SK-N-SH treated with all-trans-retinoic acid at 6 μM for 48 hours (cell line): ENCODE results near the gene MCM10.

ENCODE experiments used
- ATAC-seq: fragments of 200-7000 bp; cut with Tn5 transposase; 3 replicates; pipeline ENCODE4 v1.9.1; 2020; ENCODE audit warnings: mild to moderate bottlenecking, moderate library complexity
- ARNTL ChIP-seq: fragments of 450-650 bp; formaldehyde crosslinking; IDR thresholded peaks from 2 replicates; pipeline ENCODE4 v1.5.0; 2020; ENCODE audit warnings: low read depth, mild to moderate bottlenecking, moderate library complexity, borderline replicate concordance
- BACH2 ChIP-seq: fragments of 250-450 bp; sonication (Bioruptor Pico); IDR thresholded peaks from 2 replicates; pipeline ENCODE4 v1.9.0; 2021; ENCODE audit warnings: mild to moderate bottlenecking, borderline replicate concordance
- CREB5 ChIP-seq: fragments of 250-450 bp; sonication (Bioruptor Pico); IDR thresholded peaks from 2 replicates; pipeline ENCODE4 v1.5.1; 2020; ENCODE audit warnings: low read depth, mild to moderate bottlenecking, moderate library complexity
- CSDC2 ChIP-seq: fragments of 250-450 bp; sonication (Bioruptor Pico); IDR thresholded peaks from 2 replicates; pipeline ENCODE4 v1.5.0; 2020; ENCODE audit warnings: mild to moderate bottlenecking, moderate library complexity
- CSRNP3 ChIP-seq: fragments of 250-450 bp; sonication (Bioruptor Pico); IDR thresholded peaks from 2 replicates; pipeline ENCODE4 v1.5.1; 2021; ENCODE audit warnings: mild to moderate bottlenecking, moderate library complexity
- ESRRG ChIP-seq: fragments of 250-450 bp; sonication (Bioruptor Pico); IDR thresholded peaks from 2 replicates; pipeline ENCODE4 v1.6.1; 2021; ENCODE audit warnings: mild to moderate bottlenecking
- GLIS3 ChIP-seq: fragments of 250-450 bp; sonication (Bioruptor Pico); IDR thresholded peaks from 2 replicates; pipeline ENCODE4 v1.5.0; 2020; ENCODE audit warnings: mild to moderate bottlenecking, moderate library complexity
- ISL1 ChIP-seq: fragments of 250-450 bp; sonication (Bioruptor Pico); IDR thresholded peaks from 2 replicates; pipeline ENCODE4 v2.1.2; 2022; ENCODE audit warnings: mild to moderate bottlenecking, moderate library complexity
- OSR1 ChIP-seq: fragments of 250-450 bp; sonication (Bioruptor Pico); IDR thresholded peaks from 2 replicates; pipeline ENCODE4 v1.8.0; 2022; ENCODE audit warnings: moderate library complexity, mild to moderate bottlenecking, inconsistent platforms
- POU6F1 ChIP-seq: fragments of 250-450 bp; sonication (Bioruptor Pico); IDR thresholded peaks from 2 replicates; pipeline ENCODE4 v1.8.0; 2021; ENCODE audit warnings: low read depth, mild to moderate bottlenecking, moderate library complexity, borderline replicate concordance
- PPARA ChIP-seq: fragments of 250-450 bp; sonication (Bioruptor Pico); IDR thresholded peaks from 2 replicates; pipeline ENCODE4 v1.5.0; 2020; ENCODE audit warnings: mild to moderate bottlenecking, borderline replicate concordance
- SNAI2 ChIP-seq: fragments of 250-450 bp; sonication (Bioruptor Pico); IDR thresholded peaks from 2 replicates; pipeline ENCODE4 v1.5.0; 2020; ENCODE audit warnings: mild to moderate bottlenecking, moderate library complexity
- TCF4 ChIP-seq: fragments of 250-450 bp; sonication (Bioruptor Pico); IDR thresholded peaks from 2 replicates; pipeline ENCODE4 v1.8.0; 2021; ENCODE audit warnings: mild to moderate bottlenecking, moderate library complexity, borderline replicate concordance
- TOX ChIP-seq: fragments of 250-450 bp; sonication (Bioruptor Pico); IDR thresholded peaks from 2 replicates; pipeline ENCODE4 v1.8.0; 2021; ENCODE audit warnings: mild to moderate bottlenecking, moderate library complexity, borderline replicate concordance
- TSHZ2 ChIP-seq: fragments of 250-450 bp; sonication (Bioruptor Pico); IDR thresholded peaks from 2 replicates; pipeline ENCODE4 v1.5.0; 2020; ENCODE audit warnings: mild to moderate bottlenecking, moderate library complexity
- ZC3H10 ChIP-seq: fragments of 250-450 bp; sonication (Bioruptor Pico); IDR thresholded peaks from 2 replicates; pipeline ENCODE4 v1.5.1; 2021; ENCODE audit warnings: mild to moderate bottlenecking, moderate library complexity
- ZFP3 ChIP-seq: fragments of 250-450 bp; sonication (Bioruptor Pico); IDR thresholded peaks from 2 replicates; pipeline ENCODE4 v1.5.0; 2020; ENCODE audit warnings: mild to moderate bottlenecking, moderate library complexity
- ZFP30 ChIP-seq: fragments of 450-650 bp; formaldehyde crosslinking; IDR thresholded peaks from 2 replicates; pipeline ENCODE4 v1.5.0; 2022; ENCODE audit warnings: mild to moderate bottlenecking, moderate library complexity
- ZNF565 ChIP-seq: fragments of 450-650 bp; formaldehyde crosslinking; conservative IDR thresholded peaks from 2 replicates; pipeline ENCODE4 v1.5.0; 2020; ENCODE audit warnings: low read depth, mild to moderate bottlenecking, moderate library complexity

Gene MCM10

GRCh38 chr10:13213163-13213562 lies 51.8 kb downstream of the MCM10 start:
- no peak for ATAC-seq
- TF ChIP-seq CSDC2 (no peak), CSRNP3 (CRISPR knock-in tag) (no peak), POU6F1 (no peak), ZFP3 (CRISPR knock-in tag) (no peak), OSR1 (CRISPR knock-in tag) (no peak), ZFP30 (CRISPR knock-in tag) (no peak), ISL1 (CRISPR knock-in tag) (no peak), ZNF565 (CRISPR knock-in tag) (no peak)

GRCh38 chr10:13218878-13219277 lies 57.5 kb downstream of the MCM10 start:
- no peak for ATAC-seq
- TF ChIP-seq BACH2 (CRISPR knock-in tag) (no peak), ZFP3 (CRISPR knock-in tag) (no peak), ARNTL (CRISPR knock-in tag) (no peak), TSHZ2 (CRISPR knock-in tag) (no peak), PPARA (CRISPR knock-in tag) (no peak), TOX (CRISPR knock-in tag) (no peak), POU6F1 (no peak), CSRNP3 (CRISPR knock-in tag) (no peak), CREB5 (CRISPR knock-in tag) (no peak), ZFP30 (CRISPR knock-in tag) (no peak), ZC3H10 (no peak), ESRRG (CRISPR knock-in tag) (no peak), TCF4 (CRISPR knock-in tag) (no peak), SNAI2 (CRISPR knock-in tag) (no peak), ZNF565 (CRISPR knock-in tag) (no peak), GLIS3 (CRISPR knock-in tag) (no peak), ISL1 (CRISPR knock-in tag) (no peak)
